Mesangial cell (primary cell): Measurements from ENCODE around the gene PTPN20. TPM values are rescaled to one million over a fixed set of nuclear protein-coding genes. Genes with fewer than 3 reads are reported as not detected.

Experiments
- total RNA-seq: library from RNA; depleted of rRNA; stranded (reverse); fragments of >200 nt; gene quantifications from 2 replicates; pipeline ENCODE4 v1.2.3, GENCODE V29; 2015

Gene PTPN20, protein sequence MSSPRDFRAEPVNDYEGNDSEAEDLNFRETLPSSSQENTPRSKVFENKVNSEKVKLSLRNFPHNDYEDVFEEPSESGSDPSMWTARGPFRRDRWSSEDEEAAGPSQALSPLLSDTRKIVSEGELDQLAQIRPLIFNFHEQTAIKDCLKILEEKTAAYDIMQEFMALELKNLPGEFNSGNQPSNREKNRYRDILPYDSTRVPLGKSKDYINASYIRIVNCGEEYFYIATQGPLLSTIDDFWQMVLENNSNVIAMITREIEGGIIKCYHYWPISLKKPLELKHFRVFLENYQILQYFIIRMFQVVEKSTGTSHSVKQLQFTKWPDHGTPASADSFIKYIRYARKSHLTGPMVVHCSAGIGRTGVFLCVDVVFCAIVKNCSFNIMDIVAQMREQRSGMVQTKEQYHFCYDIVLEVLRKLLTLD
- 0.76 and 1.8 TPM in 2 replicates for total RNA-seq

DNA sequence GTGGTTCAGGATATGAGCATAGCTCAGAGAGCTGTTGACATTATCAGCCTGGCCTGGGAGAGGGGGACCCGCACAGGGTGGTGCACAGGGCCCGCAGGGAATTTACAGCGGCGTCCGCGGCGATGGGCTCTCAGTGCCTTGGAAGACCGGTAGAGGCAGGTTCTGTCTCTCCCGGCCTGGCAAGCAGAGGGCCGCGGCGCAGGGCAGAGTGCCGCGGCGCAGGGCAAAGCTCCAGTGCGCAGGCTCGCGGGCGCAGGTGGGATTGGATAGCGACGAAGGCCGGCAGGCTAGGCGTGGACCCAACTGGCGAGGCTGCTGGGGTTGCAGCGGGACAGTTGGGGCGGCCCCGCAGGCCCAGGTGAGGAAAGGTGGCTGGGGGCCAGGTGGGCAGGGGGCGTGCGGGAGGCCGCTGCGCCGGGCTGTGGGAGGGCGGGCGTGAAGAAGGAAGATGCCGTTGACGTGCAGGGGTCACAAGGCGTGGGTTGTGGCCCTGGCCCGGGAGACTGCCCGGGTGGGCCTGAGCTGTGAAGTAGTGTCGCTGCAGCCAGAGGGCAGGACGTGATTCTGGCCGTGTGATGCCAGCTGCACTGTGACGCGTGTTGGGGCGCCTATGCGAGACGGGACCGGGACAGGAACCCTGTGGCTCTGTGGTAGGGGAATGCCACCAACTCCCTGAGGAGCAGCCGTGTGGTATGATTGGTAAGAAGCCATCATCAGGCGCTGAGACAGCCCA is at the start of gene PTPN20:
PTPN20 (plus strand) TSS at position 285 of the 733 bp plus-strand sequence. CDS start 21,072 bp downstream, outside the sequence.

